Activated CD8-positive, alpha-beta T cell treated with anti-CD3 and anti-CD28 coated beads for 36 hours (primary cell): ENCODE results near the gene JOSD1. TPM values are rescaled to one million over a fixed set of nuclear protein-coding genes. Genes with fewer than 3 reads are reported as not detected.

ENCODE experiments used
- ATAC-seq: fragments of 200-7000 bp; cut with Tn5 transposase; one replicate; pipeline ENCODE4 v1.10.0; 2021; ENCODE audit warnings: mild to moderate bottlenecking, moderate library complexity
- CTCF ChIA-PET: fragments of 350-600 bp; sonication (Branson Sonifier 250); formaldehyde crosslinking; loops from one replicate; lab custom pipeline; 2021; ENCODE audit warnings: antibody characterized with exemption; lab: Charles Lee
- POLR2A ChIA-PET: fragments of 350-600 bp; sonication (Branson Sonifier 250); formaldehyde crosslinking; loops from one replicate; lab custom pipeline; 2021; ENCODE audit warnings: antibody characterized with exemption; lab: Charles Lee
- DNase-seq: peaks from one replicate; pipeline ENCODE4 v3.0.0-alpha.2; 2020
- H3K27ac Mint-ChIP-seq: one replicate; pipeline ENCODE4 v1.8.0; 2021; ENCODE audit warnings: mild to moderate bottlenecking, mixed read lengths
- H3K27me3 Mint-ChIP-seq: one replicate; pipeline ENCODE4 v1.8.0; 2021; ENCODE audit warnings: mixed read lengths
- H3K36me3 Mint-ChIP-seq: one replicate; pipeline ENCODE4 v1.8.0; 2021; ENCODE audit warnings: low read depth, mixed read lengths
- H3K4me1 Mint-ChIP-seq: one replicate; pipeline ENCODE4 v1.8.0; 2021; ENCODE audit warnings: low read depth, mixed read lengths
- H3K4me3 Mint-ChIP-seq: one replicate; pipeline ENCODE4 v1.8.0; 2021; ENCODE audit warnings: mild to moderate bottlenecking, moderate library complexity, mixed read lengths
- H3K9me3 Mint-ChIP-seq: one replicate; pipeline ENCODE4 v1.8.0; 2021; ENCODE audit warnings: mixed read lengths
- CTCF ChIP-seq: fragments of 200-600 bp; IDR thresholded peaks from one replicate; pipeline ENCODE4 v1.8.0; 2022; ENCODE audit warnings: antibody characterized with exemption, mild to moderate bottlenecking
- intact Hi-C: fragments of 100-400 bp; cut with micrococcal nuclease; formaldehyde crosslinking; loops from one replicate; pipeline ENCODE4 v1.10.0; 2022
- total RNA-seq, 2 experiments: library from RNA; stranded (reverse); gene quantifications; one replicate each; pipeline ENCODE4 v1.2.3, GENCODE V29; 2021

The JOSD1 gene
- total RNA-seq, 2 experiments from 2014 or later = 84.7 to 88.1 TPM

- Mint-ChIP-seq H3K4me1 (peaks cover 22% of the 10 kb centered on the region), H3K27ac (no peak overlapping the region), H3K27me3 (no peaks in the 10 kb centered on the region), H3K4me3 (no peak overlapping the region), H3K36me3 (peaks cover 29% of the 10 kb centered on the region), H3K9me3 (no peaks in the 10 kb centered on the region)
- intact Hi-C loops = no loop called here
- ChIA-PET POLR2A (interaction anchor here (3.2 to 41.0 kb wide), 2 partner anchors 11 to 25 kb away, joined by 20 to 905 read pairs; partner anchors contain the start of genes GTPBP1 and SUN2), CTCF (interaction anchor here (9.7 kb wide), 1 partner anchor 18 kb away, joined by 73 read pairs; no protein-coding TSS in a partner anchor)
- no peak for DNase-seq
- ATAC-seq = no peak
- no peak for TF ChIP-seq CTCF
These were observed 16.5 kb upstream of the JOSD1 start for GRCh38 chr22:38717244-38717643.

- Mint-ChIP-seq H3K9me3 (no peaks in the 10 kb centered on the region), H3K4me1 (peaks cover 26% of the 10 kb centered on the region), H3K36me3 (peaks cover 29% of the 10 kb centered on the region), H3K27me3 (no peaks in the 10 kb centered on the region), H3K27ac (no peak overlapping the region), H3K4me3 (no peak overlapping the region)
- DNase-seq (no peak), ATAC-seq (no peak)
- intact Hi-C loops = no loop called here
- ChIA-PET CTCF (interaction anchor here (2.8 to 9.7 kb wide), 3 partner anchors 8 to 18 kb away, joined by 8 to 73 read pairs (median 13); no protein-coding TSS in a partner anchor), POLR2A (interaction anchor here (0.8 to 41.0 kb wide), 3 partner anchors 10 to 25 kb away, joined by 3 to 905 read pairs (median 20); partner anchors contain the start of genes GTPBP1 and SUN2)
- TF ChIP-seq CTCF = no peak
These were observed 16.1 kb upstream of the JOSD1 start for GRCh38 chr22:38716826-38717225.

- DNase-seq (no peak), ATAC-seq (no peak)
- ChIA-PET POLR2A (interaction anchor here (0.8 to 41.0 kb wide), 3 partner anchors 10 to 25 kb away, joined by 3 to 905 read pairs (median 20); partner anchors contain the start of genes GTPBP1 and SUN2), CTCF (interaction anchor here (2.8 to 3.4 kb wide), 2 partner anchors 9 to 17 kb away, joined by 8 to 13 read pairs; no protein-coding TSS in a partner anchor)
- Mint-ChIP-seq H3K27ac (no peak overlapping the region), H3K36me3 (peaks cover 26% of the 10 kb centered on the region), H3K4me1 (peaks cover 27% of the 10 kb centered on the region), H3K9me3 (no peaks in the 10 kb centered on the region), H3K27me3 (no peaks in the 10 kb centered on the region), H3K4me3 (no peak overlapping the region)
- intact Hi-C loops = no loop called here
- TF ChIP-seq CTCF = no peak
These were observed 15.5 kb upstream of the JOSD1 start for GRCh38 chr22:38716271-38716670.

- ChIA-PET CTCF (interaction anchor here (2.8 to 3.4 kb wide), 2 partner anchors 9 to 17 kb away, joined by 8 to 13 read pairs; no protein-coding TSS in a partner anchor), POLR2A (interaction anchor here (3.2 to 41.0 kb wide), 2 partner anchors 9 to 26 kb away, joined by 20 to 905 read pairs; partner anchors contain the start of genes GTPBP1 and SUN2)
- intact Hi-C loops = no loop called here
- no peaks in the 10 kb centered on the region for H3K27me3 Mint-ChIP-seq
- DNase-seq (no peak), ATAC-seq (no peak)
- peaks cover 30% of the 10 kb centered on the region for H3K4me1 Mint-ChIP-seq
- H3K4me3 Mint-ChIP-seq = no peak overlapping the region
- peaks cover 28% of the 10 kb centered on the region for H3K36me3 Mint-ChIP-seq
- no peak overlapping the region for H3K27ac Mint-ChIP-seq
- no peaks in the 10 kb centered on the region for H3K9me3 Mint-ChIP-seq
- TF ChIP-seq CTCF = no peak
These were observed 15.1 kb upstream of the JOSD1 start for GRCh38 chr22:38715852-38716251.

GRCh38 chr22:38715176-38715764 lies 14.5 kb upstream of the JOSD1 start:
- peaks cover 33% of the 10 kb centered on the region for H3K4me1 Mint-ChIP-seq

More at GRCh38 chr22:38715176-38715764, 14.5 kb upstream of the JOSD1 start:
- no peak for ATAC-seq
- intact Hi-C loops = no loop called here
- no peak for TF ChIP-seq CTCF
- H3K9me3 Mint-ChIP-seq = no peaks in the 10 kb centered on the region
- no peak overlapping the region for H3K4me3 Mint-ChIP-seq
- DNase-seq = no peak
- H3K36me3 Mint-ChIP-seq = peaks cover 29% of the 10 kb centered on the region
- H3K27me3 Mint-ChIP-seq = no peaks in the 10 kb centered on the region
- peak overlapping the region; percentile 2 for H3K27ac Mint-ChIP-seq
- CTCF ChIA-PET = interaction anchor here (2.8 to 3.4 kb wide), 2 partner anchors 10 to 18 kb away, joined by 8 to 13 read pairs; no protein-coding TSS in a partner anchor
- POLR2A ChIA-PET = interaction anchor here (1.1 to 41.0 kb wide), 2 partner anchors 9 to 26 kb away, joined by 5 to 905 read pairs; partner anchors contain the start of genes GTPBP1 and SUN2
